GM21360 (cell line): ENCODE results near the gene CDK14.

Source experiments
- ATAC-seq: cut with Tn5 transposase; IDR thresholded peaks from one replicate; pipeline ENCODE4 v1.9.1; 2021; ENCODE audit warnings: mild to moderate bottlenecking, moderate library complexity; ENCODE audit not compliant: unreplicated experiment

Gene CDK14

GRCh38 chr7:91128683-91129348 lies 532.7 kb downstream of the CDK14 start:
- peak; percentile 74 for ATAC-seq

GRCh38 chr7:91135300-91135699 lies 539.2 kb downstream of the CDK14 start:
- no peak for ATAC-seq

GRCh38 chr7:91135703-91136430 lies 539.7 kb downstream of the CDK14 start:
- ATAC-seq = no peak

- ATAC-seq = no peak
These were observed 541.1 kb downstream of the CDK14 start for GRCh38 chr7:91137153-91137787.

GRCh38 chr7:91137788-91138368 lies 541.8 kb downstream of the CDK14 start:
- ATAC-seq = no peak

- ATAC-seq = no peak
These were observed 544.2 kb downstream of the CDK14 start for GRCh38 chr7:91140286-91140685.

- ATAC-seq = no peak
These were observed 544.9 kb downstream of the CDK14 start for GRCh38 chr7:91140982-91141381.

- no peak for ATAC-seq
These were observed 546.6 kb downstream of the CDK14 start for GRCh38 chr7:91142743-91143142.

- no peak for ATAC-seq
These were observed 553.5 kb downstream of the CDK14 start for GRCh38 chr7:91149341-91150246.

GRCh38 chr7:91151916-91152315 lies 555.8 kb downstream of the CDK14 start:
- no peak for ATAC-seq

GRCh38 chr7:91156316-91157185 lies 560.4 kb downstream of the CDK14 start:
- ATAC-seq = no peak

GRCh38 chr7:91157579-91158320 lies 561.6 kb downstream of the CDK14 start:
- no peak for ATAC-seq

GRCh38 chr7:91162436-91162835 lies 566.3 kb downstream of the CDK14 start:
- ATAC-seq = no peak

GRCh38 chr7:91164506-91164905 lies 568.4 kb downstream of the CDK14 start:
- ATAC-seq = no peak

GRCh38 chr7:91165006-91165845 lies 569.1 kb downstream of the CDK14 start:
- peak; percentile 91 for ATAC-seq

- peak; percentile 43 for ATAC-seq
These were observed 569.7 kb downstream of the CDK14 start for GRCh38 chr7:91165846-91166230.

GRCh38 chr7:91168871-91169829 lies 573.0 kb downstream of the CDK14 start:
- no peak for ATAC-seq
